ENCODE measurements around the gene MAP2K5.

MAP2K5 gene

DNA sequence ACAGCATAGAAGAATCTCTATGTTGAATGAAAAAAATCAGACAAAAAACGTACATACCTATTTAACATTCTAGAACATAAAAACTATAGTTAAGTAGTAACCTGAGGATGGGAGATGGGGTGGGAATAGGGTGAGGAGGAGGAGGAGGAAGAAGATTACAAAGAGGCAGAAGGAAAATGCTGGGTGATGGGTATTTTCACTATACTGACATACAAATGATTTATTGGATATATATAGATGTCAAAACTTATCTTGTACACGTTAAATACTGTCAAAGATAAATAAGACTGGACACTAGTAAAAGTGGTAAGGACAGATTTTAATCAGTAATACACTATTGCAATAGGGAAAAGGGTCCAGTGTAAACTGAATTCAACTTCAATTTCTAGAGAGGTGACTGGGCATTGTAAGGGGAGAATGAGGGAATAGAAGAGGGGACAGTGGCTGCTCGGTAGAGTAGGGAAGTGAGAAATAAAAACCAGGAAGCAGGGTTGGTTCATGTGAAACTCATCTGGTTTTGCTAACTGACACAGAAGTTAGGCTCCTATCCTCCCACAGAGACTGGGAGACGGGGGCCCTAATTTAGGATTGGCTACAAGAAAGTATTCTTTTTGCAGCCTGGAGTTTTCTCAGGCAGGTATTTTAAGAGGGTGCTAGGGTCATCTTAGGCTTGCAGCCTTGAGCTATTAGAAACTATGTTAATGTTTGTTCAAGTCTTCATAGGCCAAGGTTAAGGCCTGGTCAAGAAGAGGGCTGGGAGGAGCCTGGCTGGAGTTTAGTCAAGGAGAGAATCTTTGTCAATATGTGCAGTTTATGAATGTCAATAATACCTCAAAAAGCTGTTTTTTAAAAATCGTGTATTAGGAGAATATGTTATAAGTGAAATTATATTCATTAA lies 36.6 kb upstream of the MAP2K5 start:
- TF ChIP-seq, protein P1, sequence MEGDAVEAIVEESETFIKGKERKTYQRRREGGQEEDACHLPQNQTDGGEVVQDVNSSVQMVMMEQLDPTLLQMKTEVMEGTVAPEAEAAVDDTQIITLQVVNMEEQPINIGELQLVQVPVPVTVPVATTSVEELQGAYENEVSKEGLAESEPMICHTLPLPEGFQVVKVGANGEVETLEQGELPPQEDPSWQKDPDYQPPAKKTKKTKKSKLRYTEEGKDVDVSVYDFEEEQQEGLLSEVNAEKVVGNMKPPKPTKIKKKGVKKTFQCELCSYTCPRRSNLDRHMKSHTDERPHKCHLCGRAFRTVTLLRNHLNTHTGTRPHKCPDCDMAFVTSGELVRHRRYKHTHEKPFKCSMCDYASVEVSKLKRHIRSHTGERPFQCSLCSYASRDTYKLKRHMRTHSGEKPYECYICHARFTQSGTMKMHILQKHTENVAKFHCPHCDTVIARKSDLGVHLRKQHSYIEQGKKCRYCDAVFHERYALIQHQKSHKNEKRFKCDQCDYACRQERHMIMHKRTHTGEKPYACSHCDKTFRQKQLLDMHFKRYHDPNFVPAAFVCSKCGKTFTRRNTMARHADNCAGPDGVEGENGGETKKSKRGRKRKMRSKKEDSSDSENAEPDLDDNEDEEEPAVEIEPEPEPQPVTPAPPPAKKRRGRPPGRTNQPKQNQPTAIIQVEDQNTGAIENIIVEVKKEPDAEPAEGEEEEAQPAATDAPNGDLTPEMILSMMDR (conservative IDR thresholded peaks at IDR 0.05; ENCODE audit: low read length), result no peak
- no peak for TF ChIP-seq EZH2phosphoT487 (IDR thresholded peaks at IDR 0.05; ENCODE audit: borderline replicate concordance)
- H3K79me2 ChIP-seq (ENCODE audit: insufficient read depth, low read length), result no peaks in the 10 kb centered on the region
- H3K4me2 ChIP-seq (ENCODE audit: low read depth, low read length, poor library complexity, severe bottlenecking), result peak overlapping the region; percentile 7
- peak overlapping the region; percentile 66; the same call in 1 of the 2 replicates for H2AFZ ChIP-seq (ENCODE audit: low read length)
- H3K9me3 ChIP-seq (ENCODE audit: insufficient read depth, low read depth, low read length), result no peaks in the 10 kb centered on the region
- H3K9ac ChIP-seq (ENCODE audit: low read depth, low read length, poor library complexity, severe bottlenecking), result no peak overlapping the region
- peaks cover 33% of the 10 kb centered on the region for H3K4me1 ChIP-seq (ENCODE audit: insufficient read depth, low read length, poor library complexity, severe bottlenecking)
- H3K4me3 ChIP-seq (ENCODE audit: low read length, poor library complexity, severe bottlenecking), result no peak overlapping the region
- no peaks in the 10 kb centered on the region for H3K9me2 ChIP-seq (replicated peaks; ENCODE audit: low read depth, low read length)
- no peaks in the 10 kb centered on the region for H3K27me3 ChIP-seq (ENCODE audit: insufficient read depth, low read length, poor library complexity, severe bottlenecking)
- no peaks in the 10 kb centered on the region for H4K20me1 ChIP-seq (ENCODE audit: insufficient read depth, low read length, poor library complexity, severe bottlenecking)
- no peaks in the 10 kb centered on the region for H3K36me3 ChIP-seq (ENCODE audit: insufficient read depth, low read length)
- H3F3A ChIP-seq (ENCODE audit: low read depth), result no peaks in the 10 kb centered on the region

DNA sequence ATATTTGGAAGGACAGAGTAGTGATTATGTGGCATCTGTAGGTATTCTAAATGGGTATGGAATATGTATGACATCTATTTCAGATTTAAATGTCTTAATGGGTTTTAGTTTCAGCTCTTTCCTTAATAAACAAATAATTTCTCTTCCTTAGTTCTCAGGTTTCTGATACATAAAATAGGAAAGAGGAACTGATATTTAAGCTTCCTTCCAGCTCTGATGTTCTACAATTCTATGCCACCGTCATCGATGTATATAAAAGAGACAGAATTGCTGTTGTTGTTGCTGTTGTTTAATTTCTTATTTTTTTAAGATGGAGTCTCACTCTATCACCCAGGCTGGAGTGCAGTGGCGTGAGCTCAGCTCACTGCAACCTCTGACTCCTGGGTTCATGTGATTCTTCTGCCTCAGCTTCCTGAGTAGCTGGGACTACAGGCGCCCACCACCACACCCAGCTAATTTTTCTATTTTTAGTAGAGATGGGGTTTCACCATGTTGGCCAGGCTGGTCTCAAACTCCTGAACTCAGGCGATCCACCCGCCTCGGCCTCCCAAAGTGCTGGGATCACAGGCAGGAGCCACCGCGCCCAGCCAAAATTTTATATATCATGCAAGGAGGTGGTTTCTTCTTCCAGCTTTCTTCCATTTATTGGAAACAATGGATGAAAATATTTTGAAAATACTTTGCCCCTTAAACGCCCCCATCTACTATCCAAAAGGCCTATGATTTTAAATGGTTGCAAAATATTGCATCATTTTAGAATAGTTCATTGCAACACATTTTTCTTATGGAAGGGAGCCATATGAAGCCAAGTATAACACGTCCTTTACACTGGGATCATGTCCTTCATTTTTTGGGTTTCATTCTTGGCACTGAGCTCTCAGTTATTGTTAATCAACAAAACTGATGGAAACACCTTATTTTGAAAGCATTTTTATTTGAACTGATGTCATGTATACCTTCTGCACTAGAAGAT lies 35.4 kb upstream of the MAP2K5 start:
- Histone ChIP-seq H4K20me1 (ENCODE audit: insufficient read depth, low read length, poor library complexity, severe bottlenecking) (no peaks in the 10 kb centered on the region), H3K4me2 (ENCODE audit: low read depth, low read length, poor library complexity, severe bottlenecking) (no peak overlapping the region), H3K4me3 (ENCODE audit: low read length, poor library complexity, severe bottlenecking) (no peak overlapping the region), H3K4me1 (ENCODE audit: insufficient read depth, low read length, poor library complexity, severe bottlenecking) (peaks cover 29% of the 10 kb centered on the region), H2AFZ (ENCODE audit: low read length) (no peak overlapping the region), H3K36me3 (ENCODE audit: insufficient read depth, low read length) (no peaks in the 10 kb centered on the region), H3K9ac (ENCODE audit: low read depth, low read length, poor library complexity, severe bottlenecking) (no peak overlapping the region), H3K27me3 (ENCODE audit: insufficient read depth, low read length, poor library complexity, severe bottlenecking) (no peaks in the 10 kb centered on the region), H3K9me3 (ENCODE audit: insufficient read depth, low read depth, low read length) (no peaks in the 10 kb centered on the region), H3K79me2 (ENCODE audit: insufficient read depth, low read length) (no peaks in the 10 kb centered on the region), H3F3A (ENCODE audit: low read depth) (no peaks in the 10 kb centered on the region), H3K9me2 (replicated peaks; ENCODE audit: low read depth, low read length) (no peaks in the 10 kb centered on the region)
- TF ChIP-seq EZH2phosphoT487 (IDR thresholded peaks at IDR 0.05; ENCODE audit: borderline replicate concordance), result no peak
- TF ChIP-seq, protein P1 (conservative IDR thresholded peaks at IDR 0.05; ENCODE audit: low read length), result no peak

DNA sequence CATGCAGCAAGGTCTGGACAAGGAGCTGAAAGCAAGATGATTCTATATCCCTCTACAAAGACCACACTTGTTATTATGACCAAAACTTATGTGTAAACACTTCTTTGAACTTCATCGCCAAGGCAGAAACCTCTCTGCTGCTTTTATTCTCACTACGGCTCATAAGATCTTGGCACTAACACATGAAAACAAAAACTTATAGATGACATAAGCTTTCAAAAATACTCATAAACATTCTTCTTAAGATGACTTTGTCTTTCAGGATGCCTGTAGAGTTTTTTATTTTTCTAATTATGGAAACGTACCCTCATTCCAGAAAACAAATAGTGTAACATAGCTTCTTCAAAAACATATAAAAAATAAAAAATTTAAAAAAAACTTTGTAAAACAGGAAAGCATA lies 34.1 kb upstream of the MAP2K5 start:
- Histone ChIP-seq H3F3A (ENCODE audit: low read depth) (no peaks in the 10 kb centered on the region), H3K79me2 (ENCODE audit: insufficient read depth, low read length) (no peaks in the 10 kb centered on the region), H3K9me2 (replicated peaks; ENCODE audit: low read depth, low read length) (no peaks in the 10 kb centered on the region), H3K4me2 (ENCODE audit: low read depth, low read length, poor library complexity, severe bottlenecking) (no peak overlapping the region), H2AFZ (ENCODE audit: low read length) (no peak overlapping the region), H3K4me1 (ENCODE audit: insufficient read depth, low read length, poor library complexity, severe bottlenecking) (peaks cover 26% of the 10 kb centered on the region), H3K36me3 (ENCODE audit: insufficient read depth, low read length) (no peaks in the 10 kb centered on the region; the same call in 1 of the 2 replicates), H3K4me3 (ENCODE audit: low read length, poor library complexity, severe bottlenecking) (no peak overlapping the region), H4K20me1 (ENCODE audit: insufficient read depth, low read length, poor library complexity, severe bottlenecking) (no peaks in the 10 kb centered on the region), H3K9me3 (ENCODE audit: insufficient read depth, low read depth, low read length) (no peaks in the 10 kb centered on the region), H3K9ac (ENCODE audit: low read depth, low read length, poor library complexity, severe bottlenecking) (no peak overlapping the region), H3K27me3 (ENCODE audit: insufficient read depth, low read length, poor library complexity, severe bottlenecking) (no peaks in the 10 kb centered on the region)
- TF ChIP-seq, protein P1 (conservative IDR thresholded peaks at IDR 0.05; ENCODE audit: low read length), result no peak
- no peak for TF ChIP-seq EZH2phosphoT487 (IDR thresholded peaks at IDR 0.05; ENCODE audit: borderline replicate concordance)
